Lung (tissue), 12 donors: ENCODE data around the gene IL20RB. TPM values are rescaled to one million over a fixed set of nuclear protein-coding genes. Genes with fewer than 3 reads are reported as not detected.

Experiments
- ATAC-seq: fragments of 200-7000 bp; cut with Tn5 transposase; one replicate; pipeline ENCODE4 v1.9.1; 2020; ENCODE audit warnings: moderate number of reproducible peaks; ENCODE audit not compliant: insufficient read depth, low FRiP score
- DNase-seq, 3 donors: peaks; one replicate each; pipeline ENCODE4 v3.0.0-alpha.2; 2013 to 2017
- H3K27ac ChIP-seq, 2 donors: one replicate each; pipeline ENCODE4 v1.5.1; 2013; ENCODE audit warnings: mild to moderate bottlenecking in 2 of 2, moderate library complexity in 2 of 2, control low read depth in 1 of 2, inconsistent platforms in 1 of 2, low read depth in 1 of 2, low read length in 1 of 2
- H3K27me3 ChIP-seq, 3 donors: one replicate each; pipeline ENCODE4 v1.5.1; 2013; ENCODE audit warnings: low read length in 2 of 3; ENCODE audit not compliant: control insufficient read depth in 3 of 3, insufficient read depth in 3 of 3
- H3K36me3 ChIP-seq, 4 donors: one replicate each; pipeline ENCODE4 v1.5.1; 2013; ENCODE audit warnings: low read length in 4 of 4, mild to moderate bottlenecking in 1 of 4, moderate library complexity in 1 of 4; ENCODE audit not compliant: control insufficient read depth in 4 of 4, insufficient read depth in 4 of 4
- H3K4me1 ChIP-seq, 5 donors: one replicate each; pipeline ENCODE4 v1.5.1; 2013; ENCODE audit warnings: low read length in 5 of 5, mild to moderate bottlenecking in 2 of 5, moderate library complexity in 1 of 5; ENCODE audit not compliant: control insufficient read depth in 5 of 5, insufficient read depth in 5 of 5
- H3K4me3 ChIP-seq: one replicate; pipeline ENCODE4 v1.5.1; 2013; ENCODE audit warnings: mild to moderate bottlenecking, control low read depth, moderate library complexity
- H3K9ac ChIP-seq, 2 donors: one replicate each; pipeline ENCODE4 v1.5.1; 2013; ENCODE audit warnings: low read length in 2 of 2, control low read depth in 1 of 2; ENCODE audit not compliant: insufficient read depth in 1 of 2
- H3K9me3 ChIP-seq, 4 donors: one replicate each; pipeline ENCODE4 v1.5.1; 2013; ENCODE audit warnings: low read length in 3 of 4, mild to moderate bottlenecking in 1 of 4, moderate library complexity in 1 of 4; ENCODE audit not compliant: control insufficient read depth in 4 of 4, insufficient read depth in 3 of 4
- WGBS, 2 donors: extraction: QIAGEN DNeasy Blood & Tissue Kit; methylation state at CpG; one replicate each; pipeline ENCODE4 v1.1.7; 2013; 5-methylcytosine and 5-hydroxymethylcytosine counted together
- polyA plus RNA-seq, 2 donors: library from polyadenylated mRNA; stranded (reverse); fragments of 200-250 nt; gene quantifications; one replicate each; pipeline ENCODE4 v1.2.1, GENCODE V29; 2013
- total RNA-seq, 2 donors: library from RNA; depleted of rRNA in 1 of 2; stranded (reverse); fragments of >200 nt in 1 of 2; gene quantifications; one replicate each; pipeline ENCODE4 v1.2.1, GENCODE V29; 2014 to 2021
- TF ChIP-seq, protein P1 (sequence below): IDR thresholded peaks from 2 replicates; pipeline ENCODE4 v1.5.1; 2012; ENCODE audit warnings: mild to moderate bottlenecking; ENCODE audit errors: control extremely low read depth, extremely low read depth
- donor health status: control.
- donor health status: control.
- donor health status: Bipolar disorder and iron deficiency.
- donor health status: healthy.
- donor health status: DM: yes; HTN: yes; CAD: no.

IL20RB gene
- total and polyA plus RNA-seq, 4 donors = 0.23 to 1.3 (median 0.88) TPM

DNA sequence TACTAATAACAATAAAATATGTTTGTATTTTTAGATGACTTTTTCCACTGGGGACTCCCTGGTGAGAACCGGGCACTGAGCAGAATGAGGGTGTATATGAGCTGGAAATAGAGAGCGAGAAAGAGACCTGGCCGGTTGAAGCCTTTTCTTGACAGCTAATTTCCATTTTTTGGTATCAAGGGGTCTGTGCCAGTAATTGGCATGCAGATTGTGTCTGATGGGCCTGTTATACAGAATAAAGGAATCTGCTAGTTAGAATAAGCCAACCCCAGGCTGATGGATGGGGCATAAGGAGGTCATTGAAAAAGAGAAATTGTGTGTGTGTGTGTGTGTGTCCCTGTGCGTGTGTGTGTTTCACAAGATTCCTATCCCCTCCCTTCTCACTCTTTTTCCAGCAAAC lies 83.9 kb downstream of the IL20RB start:
- H3K4me3 ChIP-seq = no peak overlapping the region
- H3K9ac ChIP-seq = no peak overlapping the region
- H3K9me3 ChIP-seq = peaks cover 0 to 2% (median 0%) of the 10 kb centered on the region in 4 donors
- H3K36me3 ChIP-seq = no peaks in the 10 kb centered on the region
- no peak for ATAC-seq
- 68 to 79% methylated on average over 4 of the region's 4 CpGs for WGBS, 2 donors
- H3K4me1 ChIP-seq = no peaks in the 10 kb centered on the region
- no peaks in the 10 kb centered on the region for H3K27me3 ChIP-seq
- TF ChIP-seq, protein P1, sequence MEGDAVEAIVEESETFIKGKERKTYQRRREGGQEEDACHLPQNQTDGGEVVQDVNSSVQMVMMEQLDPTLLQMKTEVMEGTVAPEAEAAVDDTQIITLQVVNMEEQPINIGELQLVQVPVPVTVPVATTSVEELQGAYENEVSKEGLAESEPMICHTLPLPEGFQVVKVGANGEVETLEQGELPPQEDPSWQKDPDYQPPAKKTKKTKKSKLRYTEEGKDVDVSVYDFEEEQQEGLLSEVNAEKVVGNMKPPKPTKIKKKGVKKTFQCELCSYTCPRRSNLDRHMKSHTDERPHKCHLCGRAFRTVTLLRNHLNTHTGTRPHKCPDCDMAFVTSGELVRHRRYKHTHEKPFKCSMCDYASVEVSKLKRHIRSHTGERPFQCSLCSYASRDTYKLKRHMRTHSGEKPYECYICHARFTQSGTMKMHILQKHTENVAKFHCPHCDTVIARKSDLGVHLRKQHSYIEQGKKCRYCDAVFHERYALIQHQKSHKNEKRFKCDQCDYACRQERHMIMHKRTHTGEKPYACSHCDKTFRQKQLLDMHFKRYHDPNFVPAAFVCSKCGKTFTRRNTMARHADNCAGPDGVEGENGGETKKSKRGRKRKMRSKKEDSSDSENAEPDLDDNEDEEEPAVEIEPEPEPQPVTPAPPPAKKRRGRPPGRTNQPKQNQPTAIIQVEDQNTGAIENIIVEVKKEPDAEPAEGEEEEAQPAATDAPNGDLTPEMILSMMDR = no peak
- H3K27ac ChIP-seq = no peak overlapping the region
- DNase-seq = no peak

DNA sequence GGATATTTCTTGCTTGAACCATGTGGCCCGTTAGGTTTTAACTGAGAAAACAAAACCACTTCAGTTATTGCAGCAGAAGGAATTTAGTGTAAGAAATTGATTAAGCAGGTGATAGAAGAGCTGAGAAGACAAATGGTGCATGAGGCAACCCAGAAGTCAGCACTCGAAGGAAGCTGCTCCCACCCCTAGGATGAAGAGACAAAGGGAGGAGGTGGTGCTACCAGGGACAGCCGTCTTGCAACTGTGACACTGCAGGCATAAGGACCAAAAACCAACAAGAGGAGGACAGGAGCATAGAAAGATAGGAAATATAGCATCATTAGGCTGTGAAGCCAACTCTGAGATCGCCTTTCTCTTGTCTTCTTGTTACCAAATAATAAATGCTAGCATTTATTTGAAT lies 89.0 kb downstream of the IL20RB start:
- no peak for ATAC-seq
- TF ChIP-seq, protein P1 = no peak
- WGBS, 2 donors = 76 to 80% methylated on average over 4 of the region's 4 CpGs

DNA sequence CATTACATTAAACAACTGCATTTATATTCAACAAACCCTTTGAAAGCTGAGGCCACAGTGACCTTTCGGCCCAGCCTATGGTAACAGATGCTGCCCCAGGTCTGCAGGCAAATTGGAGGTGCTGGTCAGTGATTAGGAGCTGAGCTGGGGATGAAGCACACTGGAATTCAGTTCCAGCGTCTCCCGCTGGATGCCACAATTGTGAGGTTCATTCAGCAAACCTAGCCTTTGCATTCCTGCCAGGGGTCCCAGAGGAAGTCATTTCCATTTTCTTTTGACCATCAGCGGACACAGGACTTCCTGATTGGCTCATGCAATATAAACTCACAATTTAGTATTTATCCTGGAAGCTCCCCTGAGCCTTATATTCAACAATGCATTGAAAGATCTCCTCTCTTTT lies 89.5 kb downstream of the IL20RB start:
- 69 to 79% methylated on average over 4 of the region's 4 CpGs for WGBS, 2 donors
- peaks cover 0 to 2% (median 0%) of the 10 kb centered on the region in 4 donors for H3K9me3 ChIP-seq
- TF ChIP-seq, protein P1 = no peak
- no peaks in the 10 kb centered on the region for H3K36me3 ChIP-seq
- no peak overlapping the region for H3K9ac ChIP-seq
- no peak overlapping the region for H3K4me3 ChIP-seq
- ATAC-seq (no peak), DNase-seq (peak in 2 of 3 donors; percentile 5 to 11)
- peaks cover 0 to 6% (median 0%) of the 10 kb centered on the region in 5 donors for H3K4me1 ChIP-seq
- no peaks in the 10 kb centered on the region for H3K27me3 ChIP-seq
- no peak overlapping the region for H3K27ac ChIP-seq

More for the DNA sequence above, 89.0 kb downstream of the IL20RB start:
- H3K4me1 ChIP-seq = peaks cover 0 to 6% (median 0%) of the 10 kb centered on the region in 5 donors
- H3K9ac ChIP-seq = no peak overlapping the region
- H3K27ac ChIP-seq = no peak overlapping the region
- peaks cover 0 to 2% (median 0%) of the 10 kb centered on the region in 4 donors for H3K9me3 ChIP-seq
- no peaks in the 10 kb centered on the region for H3K36me3 ChIP-seq
- no peak overlapping the region for H3K4me3 ChIP-seq
- no peaks in the 10 kb centered on the region for H3K27me3 ChIP-seq
- DNase-seq = no peak

GRCh38 chr3:137050281-137050680 lies 92.5 kb downstream of the IL20RB start:
- TF ChIP-seq, protein P1 = no peak
- ATAC-seq (no peak), DNase-seq (no peak)
- H3K4me3 ChIP-seq = no peak overlapping the region
- no peaks in the 10 kb centered on the region for H3K9me3 ChIP-seq
- no peaks in the 10 kb centered on the region for H3K27me3 ChIP-seq
- no peaks in the 10 kb centered on the region for H3K36me3 ChIP-seq
- 69 to 74% methylated on average over 3 of the region's 3 CpGs for WGBS, 2 donors
- H3K9ac ChIP-seq = no peak overlapping the region
- H3K4me1 ChIP-seq = peaks cover 0 to 6% (median 0%) of the 10 kb centered on the region in 5 donors
- H3K27ac ChIP-seq = no peak overlapping the region
